SK-N-SH (cell line): ENCODE data around the gene MX2. TPM values are rescaled to one million over a fixed set of nuclear protein-coding genes. Genes with fewer than 3 reads are reported as not detected.

Source experiments
- CTCF ChIA-PET: fragments of 300-600, 350-600 bp; formaldehyde crosslinking; extraction: SDS; loops from one replicate; lab custom pipeline; 2021; lab: Yijun Ruan, JAX
- POLR2A ChIA-PET: fragments of 350-600 bp; sonication (Branson Sonifier 250); formaldehyde crosslinking; extraction: SDS; loops from one replicate; lab custom pipeline; 2020; ENCODE audit warnings: antibody characterized with exemption, inconsistent platforms; lab: Yijun Ruan, JAX
- DNase-seq: peaks from one replicate; pipeline ENCODE4 v3.0.0; 2012
- H2AFZ ChIP-seq: fragments of 200-600 bp; sonication (generic); 2 replicates; pipeline ENCODE4 v1.8.1; 2016; ENCODE audit warnings: antibody characterized with exemption, mild to moderate bottlenecking, low read depth
- H3F3A ChIP-seq: fragments of 200-600 bp; sonication (generic); replicated peaks from 2 replicates; pipeline ENCODE3; 2016; ENCODE audit warnings: antibody characterized with exemption, mild to moderate bottlenecking; ENCODE audit not compliant: insufficient read depth
- H3K27ac ChIP-seq, 2 experiments: fragments of 200-500 bp in 1 of 2; fragments of 200-600 bp in 1 of 2; sonication (Bioruptor generic) in 1 of 2; sonication (generic), shearing (Covaris generic) in 1 of 2; 2 replicates each; pipeline versions ENCODE4 v1.5.1 to v1.6.1; 2014 to 2016; ENCODE audit warnings: low read depth in 2 of 2, inconsistent platforms in 1 of 2, low read length in 1 of 2, mild to moderate bottlenecking in 1 of 2, mixed read lengths in 1 of 2
- H3K27me3 ChIP-seq: fragments of 200-600 bp; sonication (generic), shearing (Covaris generic); 2 replicates; pipeline ENCODE4 v1.6.1; 2016; ENCODE audit warnings: mixed run types; ENCODE audit not compliant: insufficient read depth
- H3K36me3 ChIP-seq, 2 experiments: fragments of 200-500 bp in 1 of 2; fragments of 200-600 bp in 1 of 2; sonication (Bioruptor generic) in 1 of 2; sonication (generic) in 1 of 2; replicated peaks in 1 of 2; 2 replicates each; pipeline versions ENCODE3 to v1.5.1; 2014 to 2016; ENCODE audit warnings: low read length in 1 of 2, mild to moderate bottlenecking in 1 of 2; ENCODE audit not compliant: insufficient read depth in 2 of 2, control insufficient read depth in 1 of 2
- H3K4me1 ChIP-seq, 2 experiments: fragments of 200-500 bp in 1 of 2; fragments of 200-600 bp in 1 of 2; sonication (Bioruptor generic) in 1 of 2; sonication (generic), shearing (Covaris generic) in 1 of 2; 2 replicates each; pipeline versions ENCODE4 v1.5.1 to v1.6.1; 2014 to 2016; ENCODE audit warnings: low read depth in 1 of 2, low read length in 1 of 2, mixed run types in 1 of 2; ENCODE audit not compliant: insufficient read depth in 2 of 2, control insufficient read depth in 1 of 2
- H3K4me2 ChIP-seq: fragments of 200-600 bp; sonication (generic), shearing (Covaris generic); 2 replicates; pipeline ENCODE4 v1.6.1; 2017; ENCODE audit warnings: mixed run types
- H3K4me3 ChIP-seq, 2 experiments: fragments of 200-500 bp in 1 of 2; fragments of 200-600 bp in 1 of 2; sonication (Bioruptor generic) in 1 of 2; sonication (generic), shearing (Covaris generic) in 1 of 2; 2 replicates each; pipeline versions ENCODE4 v1.5.1 to v1.8.1; 2014 to 2016; ENCODE audit warnings: low read depth in 2 of 2, inconsistent platforms in 1 of 2, low read length in 1 of 2, mild to moderate bottlenecking in 1 of 2, mixed read lengths in 1 of 2, moderate library complexity in 1 of 2
- H3K79me2 ChIP-seq: fragments of 200-600 bp; sonication (generic); 2 replicates; pipeline ENCODE4 v1.8.1; 2017; ENCODE audit warnings: mild to moderate bottlenecking; ENCODE audit not compliant: insufficient read depth
- H3K9ac ChIP-seq: fragments of 200-600 bp; sonication (generic); 2 replicates; pipeline ENCODE4 v1.6.1; 2017; ENCODE audit warnings: mixed run types
- H3K9me2 ChIP-seq: fragments of 200-600 bp; sonication (generic); 2 replicates; pipeline ENCODE4 v1.6.1; 2017; ENCODE audit warnings: mixed run types
- H3K9me3 ChIP-seq: fragments of 200-600 bp; sonication (generic); 2 replicates; pipeline ENCODE4 v1.6.1; 2017; ENCODE audit warnings: mixed run types, mild to moderate bottlenecking, moderate library complexity
- H4K20me1 ChIP-seq: fragments of 200-600 bp; sonication (generic); 2 replicates; pipeline ENCODE4 v1.6.1; 2017; ENCODE audit warnings: mild to moderate bottlenecking, mixed run types; ENCODE audit not compliant: insufficient read depth
- CHD2 ChIP-seq: fragments of 150-350 bp; IDR thresholded peaks from 2 replicates; pipeline ENCODE4 v1.6.1; 2018; ENCODE audit warnings: low read length; ENCODE audit not compliant: partially characterized antibody
- FOSL2 ChIP-seq: IDR thresholded peaks from 2 replicates; pipeline ENCODE4 v1.4.0; 2012; ENCODE audit warnings: low read depth, mild to moderate bottlenecking, moderate library complexity, borderline replicate concordance
- FOXM1 ChIP-seq: IDR thresholded peaks from 2 replicates; pipeline ENCODE4 v1.4.0; 2012; ENCODE audit warnings: low read depth, mild to moderate bottlenecking
- IRF3 ChIP-seq: fragments of 150-350 bp; IDR thresholded peaks from 2 replicates; pipeline ENCODE4 v1.6.1; 2016; ENCODE audit warnings: mild to moderate bottlenecking, low read depth, low read length
- MEF2A ChIP-seq: IDR thresholded peaks from 2 replicates; pipeline ENCODE4 v1.4.0; 2012; ENCODE audit warnings: low read depth, borderline replicate concordance
- MXI1 ChIP-seq: IDR thresholded peaks from 2 replicates; pipeline ENCODE4 v1.6.1; 2012; ENCODE audit warnings: mild to moderate bottlenecking, low read depth, low read length, improper control_type of control experiment
- NFIC ChIP-seq: IDR thresholded peaks from 2 replicates; pipeline ENCODE4 v1.4.0; 2012; ENCODE audit warnings: borderline replicate concordance
- REST ChIP-seq: IDR thresholded peaks from 2 replicates; pipeline ENCODE4 v1.6.1; 2012; ENCODE audit warnings: mild to moderate bottlenecking, low read depth, low read length, moderate library complexity
- RFX5 ChIP-seq: IDR thresholded peaks from 2 replicates; pipeline ENCODE4 v1.6.1; 2012; ENCODE audit warnings: mild to moderate bottlenecking, improper control_type of control experiment, low read length
- RXRA ChIP-seq: IDR thresholded peaks from 2 replicates; pipeline ENCODE4 v1.4.0; 2012; ENCODE audit warnings: low read depth, mild to moderate bottlenecking, borderline replicate concordance
- TAF1 ChIP-seq: IDR thresholded peaks from 2 replicates; pipeline ENCODE4 v1.6.1; 2012; ENCODE audit warnings: low read depth, mild to moderate bottlenecking, low read length, moderate library complexity, borderline replicate concordance
- ZBTB33 ChIP-seq: IDR thresholded peaks from 2 replicates; pipeline ENCODE4 v1.4.0; 2012; ENCODE audit warnings: low read depth, borderline replicate concordance
- WGBS: methylation state at CpG from one replicate; pipeline ENCODE4 v1.1.6; 2017; ENCODE audit warnings: low lambda C conversion rate; 5-methylcytosine and 5-hydroxymethylcytosine counted together
- polyA plus RNA-seq, 3 experiments: library from polyadenylated mRNA; depleted of rRNA; stranded (reverse); fragments of >200 nt; gene quantifications; 2 replicates each; pipeline ENCODE4 v1.2.3, GENCODE V29; 2012
- TF ChIP-seq, protein P1 (sequence below): fragments of 200-600 bp; sonication (generic); IDR thresholded peaks from 2 replicates; pipeline ENCODE4 v1.6.1; 2017; ENCODE audit warnings: antibody characterized with exemption, mild to moderate bottlenecking, moderate library complexity

MX2 gene
- polyA plus RNA-seq, 1 of the 3 experiments (the other 2 are of a cell fraction) = 0.08 TPM

DNA sequence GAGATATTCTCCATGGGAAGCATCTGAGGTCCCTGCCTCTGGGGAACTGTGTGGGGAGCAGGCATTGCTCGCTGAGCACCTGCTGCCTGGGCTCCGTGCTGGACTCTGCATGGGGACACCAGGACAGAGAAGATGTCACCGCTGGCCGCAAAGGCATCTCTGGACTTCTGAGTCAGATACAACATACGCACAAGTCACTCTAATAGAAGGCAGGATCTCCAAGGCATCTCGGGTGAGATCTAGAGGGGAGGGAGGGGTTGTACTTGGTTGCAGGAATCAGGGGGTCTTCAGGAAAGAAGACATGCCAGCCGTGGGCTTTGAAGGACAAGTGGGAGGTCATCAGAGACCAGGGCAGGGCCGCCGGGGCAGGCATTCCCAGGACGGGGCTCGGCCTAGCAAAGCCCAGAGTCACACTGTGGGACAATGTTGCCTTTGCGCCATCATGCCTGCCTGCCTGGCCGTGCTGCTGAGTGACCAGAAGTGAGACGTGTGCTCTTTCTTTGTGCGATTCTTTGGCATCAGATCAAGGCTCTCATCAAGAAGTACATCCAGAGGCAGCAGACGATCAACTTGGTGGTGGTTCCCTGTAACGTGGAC lies 28.3 kb downstream of the MX2 start:
- no peak overlapping the region for H3K4me2 ChIP-seq
- no peaks in the 10 kb centered on the region for H3K36me3 ChIP-seq
- no peak overlapping the region for H3K4me3 ChIP-seq
- H3F3A ChIP-seq = no peaks in the 10 kb centered on the region
- H3K27me3 ChIP-seq = peaks cover 24% of the 10 kb centered on the region; the same call in 1 of the 2 replicates
- H3K9ac ChIP-seq = no peak overlapping the region
- TF ChIP-seq RXRA (no peak), CHD2 (no peak), MXI1 (no peak), MEF2A (no peak), RFX5 (no peak), IRF3 (no peak), REST (no peak), TAF1 (no peak), ZBTB33 (no peak), NFIC (no peak), FOXM1 (no peak), FOSL2 (no peak)
- TF ChIP-seq, protein P1, sequence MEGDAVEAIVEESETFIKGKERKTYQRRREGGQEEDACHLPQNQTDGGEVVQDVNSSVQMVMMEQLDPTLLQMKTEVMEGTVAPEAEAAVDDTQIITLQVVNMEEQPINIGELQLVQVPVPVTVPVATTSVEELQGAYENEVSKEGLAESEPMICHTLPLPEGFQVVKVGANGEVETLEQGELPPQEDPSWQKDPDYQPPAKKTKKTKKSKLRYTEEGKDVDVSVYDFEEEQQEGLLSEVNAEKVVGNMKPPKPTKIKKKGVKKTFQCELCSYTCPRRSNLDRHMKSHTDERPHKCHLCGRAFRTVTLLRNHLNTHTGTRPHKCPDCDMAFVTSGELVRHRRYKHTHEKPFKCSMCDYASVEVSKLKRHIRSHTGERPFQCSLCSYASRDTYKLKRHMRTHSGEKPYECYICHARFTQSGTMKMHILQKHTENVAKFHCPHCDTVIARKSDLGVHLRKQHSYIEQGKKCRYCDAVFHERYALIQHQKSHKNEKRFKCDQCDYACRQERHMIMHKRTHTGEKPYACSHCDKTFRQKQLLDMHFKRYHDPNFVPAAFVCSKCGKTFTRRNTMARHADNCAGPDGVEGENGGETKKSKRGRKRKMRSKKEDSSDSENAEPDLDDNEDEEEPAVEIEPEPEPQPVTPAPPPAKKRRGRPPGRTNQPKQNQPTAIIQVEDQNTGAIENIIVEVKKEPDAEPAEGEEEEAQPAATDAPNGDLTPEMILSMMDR = no peak
- H3K9me2 ChIP-seq = no peaks in the 10 kb centered on the region
- no peaks in the 10 kb centered on the region for H3K9me3 ChIP-seq
- no peaks in the 10 kb centered on the region for H3K4me1 ChIP-seq
- ChIA-PET CTCF (no interaction called here), POLR2A (no interaction called here)
- H4K20me1 ChIP-seq = no peaks in the 10 kb centered on the region
- DNase-seq = no peak
- 49% methylated on average over 15 of the region's 17 CpGs for WGBS
- H3K79me2 ChIP-seq = no peaks in the 10 kb centered on the region
- H3K27ac ChIP-seq = no peak overlapping the region
- H2AFZ ChIP-seq = no peak overlapping the region
